K562 (cell line): ENCODE data around the gene MGAT5. TPM values are rescaled to one million over a fixed set of nuclear protein-coding genes. Genes with fewer than 3 reads are reported as not detected.

Source experiments
- ATAC-seq: fragments of 200-7000 bp; cut with Tn5 transposase; 3 replicates; pipeline ENCODE4 v1.9.1; 2020; ENCODE audit warnings: moderate library complexity
- BruUV-seq: library from RNA; stranded (reverse); fragments of 400-500 nt; replicated peaks from 2 replicates; lab custom pipeline; 2021; lab: Mats Ljungman, UMichigan
- CTCF ChIA-PET: fragments of 300-600 bp; formaldehyde crosslinking; extraction: SDS; loops from one replicate; lab custom pipeline; 2021; ENCODE audit warnings: low intra/inter-chr PET ratio; lab: Yijun Ruan, JAX
- POLR2A ChIA-PET: fragments of 300-600, 350-650 bp; sonication (Branson Sonifier 250); formaldehyde crosslinking; extraction: SDS; loops from one replicate; lab custom pipeline; 2021; ENCODE audit warnings: antibody characterized with exemption, inconsistent platforms; lab: Yijun Ruan, JAX
- DNase-seq, 4 experiments: peaks; one replicate each; pipeline versions ENCODE4 v3.0.0 to v3.0.0-alpha.2; 2011 to 2018; ENCODE audit warnings: low spot score in 3 of 4, mixed read lengths in 3 of 4; ENCODE audit errors: extremely low read depth in 1 of 4
- FAIRE-seq: peaks from 2 replicates; lab custom pipeline; 2011; peaks lifted over from hg19 to GRCh38; lab: Jason Lieb, UNC
- H2AFZ ChIP-seq: 2 replicates; pipeline ENCODE4 v1.6.0; 2011; ENCODE audit warnings: low read depth, low read length, control low read depth, inconsistent platforms
- H3K27ac ChIP-seq: fragments of 200-600 bp; 3 replicates; pipeline ENCODE4 v1.8.0; 2011; ENCODE audit warnings: low read depth, mild to moderate bottlenecking, control low read depth, inconsistent platforms, low read length, moderate library complexity, mixed read lengths; ENCODE audit errors: extremely low read depth
- H3K27me3 ChIP-seq, 2 experiments: fragments of 300-600 bp in 1 of 2; 2 replicates in 1 of 2; 3 replicates in 1 of 2; pipeline versions ENCODE4 v1.6.0 to v1.8.0; 2011; ENCODE audit warnings: inconsistent platforms in 2 of 2, low read length in 2 of 2, mild to moderate bottlenecking in 1 of 2, mixed read lengths in 1 of 2, moderate library complexity in 1 of 2; ENCODE audit not compliant: control insufficient read depth in 2 of 2, insufficient read depth in 2 of 2
- H3K36me3 ChIP-seq: fragments of 300-600 bp; 3 replicates; pipeline ENCODE4 v1.8.0; 2011; ENCODE audit warnings: mild to moderate bottlenecking, low read length, inconsistent platforms; ENCODE audit not compliant: control insufficient read depth, insufficient read depth
- H3K4me1 ChIP-seq, 2 experiments: fragments of 200-600 bp in 1 of 2; replicated peaks in 1 of 2; 2 replicates in 1 of 2; 3 replicates in 1 of 2; pipeline versions ENCODE4 v1.5.1 to v1.8.0; 2011; ENCODE audit warnings: inconsistent platforms in 2 of 2, low read length in 2 of 2, mild to moderate bottlenecking in 1 of 2, mixed read lengths in 1 of 2, moderate library complexity in 1 of 2; ENCODE audit not compliant: control insufficient read depth in 2 of 2, insufficient read depth in 2 of 2
- H3K4me2 ChIP-seq: 2 replicates; pipeline ENCODE4 v1.6.1; 2011; ENCODE audit warnings: low read length, control low read depth, inconsistent platforms, mixed read lengths; ENCODE audit not compliant: insufficient read depth
- H3K4me3 ChIP-seq: fragments of 200-600 bp; sonication (generic), shearing (Covaris generic); 2 replicates; pipeline ENCODE4 v1.5.1; 2016; ENCODE audit warnings: control low read depth, inconsistent platforms
- H3K79me2 ChIP-seq: fragments of 200-600 bp; 3 replicates; pipeline ENCODE4 v1.8.0; 2011; ENCODE audit warnings: low read length, inconsistent platforms; ENCODE audit not compliant: control insufficient read depth, insufficient read depth
- H3K9ac ChIP-seq, 2 experiments: 2 replicates each; pipeline versions ENCODE4 v1.6.0 to v1.6.1; 2011; ENCODE audit warnings: low read depth in 2 of 2, low read length in 2 of 2, control low read depth in 1 of 2, inconsistent platforms in 1 of 2, mild to moderate bottlenecking in 1 of 2, mixed read lengths in 1 of 2; ENCODE audit not compliant: insufficient read depth in 1 of 2
- H3K9me1 ChIP-seq: one replicate; pipeline ENCODE4 v1.6.0; 2011; ENCODE audit warnings: inconsistent platforms, mild to moderate bottlenecking, low read length, moderate library complexity; ENCODE audit not compliant: control insufficient read depth, insufficient read depth
- H3K9me3 ChIP-seq: replicated peaks from 2 replicates; pipeline ENCODE4 v1.5.1; 2011; ENCODE audit warnings: low read depth, low read length, inconsistent platforms; ENCODE audit not compliant: control insufficient read depth, insufficient read depth
- H4K20me1 ChIP-seq: replicated peaks from 2 replicates; pipeline ENCODE4 v1.6.1; 2011; ENCODE audit warnings: low read length, inconsistent platforms, mixed read lengths; ENCODE audit not compliant: control insufficient read depth, insufficient read depth
- CHAMP1 ChIP-seq: fragments of 450-650 bp; IDR thresholded peaks from 2 replicates; pipeline ENCODE4 v1.6.1; 2016; ENCODE audit warnings: mild to moderate bottlenecking
- CREBBP ChIP-seq: IDR thresholded peaks from one replicate; pipeline ENCODE4 v1.6.1; 2012; ENCODE audit warnings: low read depth, mild to moderate bottlenecking, control low read depth, inconsistent platforms, low read length
- E2F5 ChIP-seq: sonication (generic); formaldehyde crosslinking; IDR thresholded peaks from 2 replicates; pipeline ENCODE4 v1.8.0; 2022; ENCODE audit warnings: mild to moderate bottlenecking, missing genetic modification reagents
- ETS2 ChIP-seq: IDR thresholded peaks from 2 replicates; pipeline ENCODE4 v1.6.1; 2016; ENCODE audit warnings: borderline replicate concordance, missing genetic modification characterization, mild to moderate bottlenecking, moderate library complexity, missing compliant biosample characterization; ENCODE audit not compliant: poor library complexity, severe bottlenecking
- ILF3 ChIP-seq: fragments of 450-650 bp; IDR thresholded peaks from 2 replicates; pipeline ENCODE4 v1.6.1; 2018; ENCODE audit warnings: antibody characterized with exemption, mild to moderate bottlenecking, moderate library complexity, borderline replicate concordance
- JUN ChIP-seq, 2 experiments: sonication (generic) in 1 of 2; formaldehyde crosslinking in 1 of 2; IDR thresholded peaks; 2 replicates each; pipeline versions ENCODE4 v1.6.1 to v1.8.0; 2012 to 2022; ENCODE audit warnings: borderline replicate concordance in 2 of 2, mild to moderate bottlenecking in 2 of 2, improper control_type of control experiment in 1 of 2, low read depth in 1 of 2, low read length in 1 of 2, missing genetic modification reagents in 1 of 2
- KLF13 ChIP-seq: fragments of 450-650 bp; IDR thresholded peaks from 2 replicates; pipeline ENCODE4 v1.6.1; 2016; ENCODE audit warnings: missing genetic modification characterization, low read depth, mild to moderate bottlenecking, missing compliant biosample characterization, moderate library complexity, borderline replicate concordance
- MAZ ChIP-seq, 2 experiments: fragments of 450-650 bp in 1 of 2; sonication (generic) in 1 of 2; formaldehyde crosslinking; IDR thresholded peaks in 1 of 2; conservative IDR thresholded peaks in 1 of 2; 2 replicates each; pipeline versions ENCODE4 v1.4.0 to v1.5.0; 2020; ENCODE audit warnings: mild to moderate bottlenecking in 1 of 2, missing genetic modification reagents in 1 of 2
- MCM7 ChIP-seq, 2 experiments: fragments of 450-650 bp; IDR thresholded peaks; 2 replicates each; pipeline ENCODE4 v1.6.1; 2016 to 2018
- RB1 ChIP-seq: fragments of 450-650 bp; IDR thresholded peaks from 2 replicates; pipeline ENCODE4 v1.6.1; 2017; ENCODE audit warnings: low read depth, mild to moderate bottlenecking
- RBM39 ChIP-seq: fragments of 200-400 bp; formaldehyde crosslinking; optimal IDR thresholded peaks from 2 replicates; pipeline ENCODE3; 2018; ENCODE audit warnings: low read depth, low read length
- SAFB ChIP-seq: fragments of 200-400 bp; formaldehyde crosslinking; IDR thresholded peaks from 2 replicates; pipeline ENCODE4 v1.6.1; 2017; ENCODE audit warnings: low read depth, low read length, borderline replicate concordance
- TCF7L2 ChIP-seq: fragments of 150-350 bp; IDR thresholded peaks from 2 replicates; pipeline ENCODE4 v1.6.1; 2016; ENCODE audit warnings: low read depth, mild to moderate bottlenecking, low read length, moderate library complexity
- ZNF121 ChIP-seq: sonication (generic); formaldehyde crosslinking; conservative IDR thresholded peaks from 2 replicates; pipeline ENCODE4 v1.8.0; 2022; ENCODE audit warnings: missing genetic modification reagents
- ZNF165 ChIP-seq: fragments of 250-450 bp; sonication (Bioruptor Pico); IDR thresholded peaks from 2 replicates; pipeline ENCODE4 v1.4.0; 2020; ENCODE audit warnings: borderline replicate concordance
- WGBS: fragments of 100-300 bp; shearing (Covaris generic); methylation state at CpG from one replicate; pipeline ENCODE4 v1.1.6; 2016; ENCODE audit warnings: low coverage, mixed read lengths; ENCODE audit not compliant: insufficient coverage; ENCODE audit errors: missing lambda C conversion rate; 5-methylcytosine and 5-hydroxymethylcytosine counted together
- in situ Hi-C: fragments of 300-500 bp; cut with MboI; formaldehyde crosslinking; loops from 4 replicates; pipeline ENCODE4 v1.15.0; 2018; ENCODE audit warnings: inconsistent platforms, mixed read lengths
- intact Hi-C: fragments of 100-400 bp; cut with micrococcal nuclease; formaldehyde crosslinking; loops from 2 replicates; pipeline ENCODE4 v1.14.2; 2022
- polyA plus RNA-seq, 8 experiments: library from polyadenylated mRNA; depleted of rRNA in 4 of 8; stranded (reverse) in 5 of 8; unstranded in 3 of 8; fragments of >200 nt; fragmentation: Nextera tagmentation in 2 of 8; fragmentation: Illumina TruSeq in 1 of 8; extraction: Ambion mirVana in 2 of 8; extraction: Trizol in 1 of 8; gene quantifications; 2 replicates each; pipeline versions ENCODE4 v1.2.1 to v1.2.3, GENCODE V29; 2011 to 2014; ENCODE audit warnings: inconsistent platforms in 1 of 8, missing spikeins in 1 of 8
- total RNA-seq, 7 experiments: library from RNA; depleted of rRNA in 6 of 7; stranded (reverse); fragments of >200 nt in 6 of 7; fragmentation: Illumina TruSeq in 2 of 7; extraction: Trizol in 2 of 7; gene quantifications; 2 replicates each; pipeline versions ENCODE4 v1.2.1 to v1.2.3, GENCODE V29; 2011 to 2021; ENCODE audit warnings: low replicate concordance in 1 of 7
- TF ChIP-seq, protein P1 (sequence below): fragments of 450-650 bp; formaldehyde crosslinking; IDR thresholded peaks from 2 replicates; pipeline ENCODE4 v1.4.0; 2020; ENCODE audit warnings: mild to moderate bottlenecking
- TF ChIP-seq, protein P2 (sequence below): fragments of 250-450 bp; sonication (Bioruptor Pico); IDR thresholded peaks from 2 replicates; pipeline ENCODE4 v1.8.0; 2022; ENCODE audit warnings: inconsistent platforms

MGAT5 gene
- total and polyA plus RNA-seq, 9 of the 15 experiments (the other 6 are each of a cell fraction or from before 2014, with no cell fraction given): 1.6 to 18.6 (median 11.1) TPM

DNA sequence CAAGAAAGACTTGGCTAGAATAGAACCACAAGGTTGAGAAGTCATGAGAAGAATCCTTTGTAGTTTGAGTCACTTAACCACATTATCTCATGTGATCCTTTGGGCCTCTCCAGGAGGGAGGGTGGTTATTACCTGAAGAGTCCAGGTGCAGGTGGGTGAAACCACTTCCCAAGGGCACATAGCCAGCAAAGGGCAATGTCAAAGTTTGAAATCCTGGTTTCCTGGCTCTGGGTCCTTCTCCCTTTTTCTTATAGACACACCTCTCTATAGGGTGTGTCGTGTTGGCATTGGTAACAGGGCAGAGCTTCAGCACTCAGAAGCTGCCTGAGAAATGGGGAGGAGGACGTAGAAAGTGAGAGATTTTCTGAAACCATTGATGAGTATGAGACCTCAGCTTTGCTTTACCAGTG lies 137.9 kb downstream of the MGAT5 start:
- no peak overlapping the region for H3K9ac ChIP-seq
- H3K9me1 ChIP-seq: no peaks in the 10 kb centered on the region
- intact Hi-C loops: no loop called here
- H3K9me3 ChIP-seq: no peaks in the 10 kb centered on the region
- H3K4me3 ChIP-seq: no peak overlapping the region
- DNase-seq (no peak), ATAC-seq (no peak), FAIRE-seq (no peak)
- no peaks in the 10 kb centered on the region for H3K4me1 ChIP-seq
- no peaks in the 10 kb centered on the region for H3K79me2 ChIP-seq
- CTCF ChIA-PET: no interaction called here
- POLR2A ChIA-PET: interaction anchor here (1.2 kb wide), 1 partner anchor 9 kb away, joined by 4 read pairs; no protein-coding TSS in a partner anchor
- H3K4me2 ChIP-seq: no peak overlapping the region
- WGBS: 24% methylated on average over 2 of the region's 2 CpGs
- no TSS peak for BruUV-seq
- in situ Hi-C loops: no loop called here
- H3K27ac ChIP-seq: no peak overlapping the region
- no peak overlapping the region for H2AFZ ChIP-seq
- no peaks in the 10 kb centered on the region for H4K20me1 ChIP-seq
- no peaks in the 10 kb centered on the region for H3K27me3 ChIP-seq
- no peaks in the 10 kb centered on the region for H3K36me3 ChIP-seq
- TF ChIP-seq ETS2 (tag) (no peak), RBM39 (no peak), ZNF165 (CRISPR knock-in tag) (no peak), KLF13 (tag) (no peak), CHAMP1 (no peak), ZNF121 (CRISPR knock-in tag) (no peak), JUN (IDR thresholded peaks at IDR 0.05; ENCODE audit: borderline replicate concordance, low read depth, low read length) (no peak), JUN (CRISPR knock-in tag; IDR thresholded peaks at IDR 0.05; ENCODE audit: borderline replicate concordance) (no peak), RB1 (no peak), MCM7 (IDR thresholded peaks at IDR 0.05) (no peak), E2F5 (CRISPR knock-in tag) (no peak), SAFB (no peak), CREBBP (no peak), TCF7L2 (no peak), ILF3 (no peak), MAZ (CRISPR knock-in tag; conservative IDR thresholded peaks at IDR 0.05 in 1 of 2, IDR thresholded peaks at IDR 0.05 in 1 of 2) (no peak)
- TF ChIP-seq, protein P1, sequence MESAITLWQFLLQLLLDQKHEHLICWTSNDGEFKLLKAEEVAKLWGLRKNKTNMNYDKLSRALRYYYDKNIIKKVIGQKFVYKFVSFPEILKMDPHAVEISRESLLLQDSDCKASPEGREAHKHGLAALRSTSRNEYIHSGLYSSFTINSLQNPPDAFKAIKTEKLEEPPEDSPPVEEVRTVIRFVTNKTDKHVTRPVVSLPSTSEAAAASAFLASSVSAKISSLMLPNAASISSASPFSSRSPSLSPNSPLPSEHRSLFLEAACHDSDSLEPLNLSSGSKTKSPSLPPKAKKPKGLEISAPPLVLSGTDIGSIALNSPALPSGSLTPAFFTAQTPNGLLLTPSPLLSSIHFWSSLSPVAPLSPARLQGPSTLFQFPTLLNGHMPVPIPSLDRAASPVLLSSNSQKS: no peak
- TF ChIP-seq, protein P2, sequence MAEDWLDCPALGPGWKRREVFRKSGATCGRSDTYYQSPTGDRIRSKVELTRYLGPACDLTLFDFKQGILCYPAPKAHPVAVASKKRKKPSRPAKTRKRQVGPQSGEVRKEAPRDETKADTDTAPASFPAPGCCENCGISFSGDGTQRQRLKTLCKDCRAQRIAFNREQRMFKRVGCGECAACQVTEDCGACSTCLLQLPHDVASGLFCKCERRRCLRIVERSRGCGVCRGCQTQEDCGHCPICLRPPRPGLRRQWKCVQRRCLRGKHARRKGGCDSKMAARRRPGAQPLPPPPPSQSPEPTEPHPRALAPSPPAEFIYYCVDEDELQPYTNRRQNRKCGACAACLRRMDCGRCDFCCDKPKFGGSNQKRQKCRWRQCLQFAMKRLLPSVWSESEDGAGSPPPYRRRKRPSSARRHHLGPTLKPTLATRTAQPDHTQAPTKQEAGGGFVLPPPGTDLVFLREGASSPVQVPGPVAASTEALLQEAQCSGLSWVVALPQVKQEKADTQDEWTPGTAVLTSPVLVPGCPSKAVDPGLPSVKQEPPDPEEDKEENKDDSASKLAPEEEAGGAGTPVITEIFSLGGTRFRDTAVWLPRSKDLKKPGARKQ: no peak
